Measurements from ENCODE around the gene FILIP1L. TPM values are rescaled to one million over a fixed set of nuclear protein-coding genes. Genes with fewer than 3 reads are reported as not detected.

Gene FILIP1L
- total RNA-seq, 1 donor from 2014 or later = 1.2 TPM

DNA sequence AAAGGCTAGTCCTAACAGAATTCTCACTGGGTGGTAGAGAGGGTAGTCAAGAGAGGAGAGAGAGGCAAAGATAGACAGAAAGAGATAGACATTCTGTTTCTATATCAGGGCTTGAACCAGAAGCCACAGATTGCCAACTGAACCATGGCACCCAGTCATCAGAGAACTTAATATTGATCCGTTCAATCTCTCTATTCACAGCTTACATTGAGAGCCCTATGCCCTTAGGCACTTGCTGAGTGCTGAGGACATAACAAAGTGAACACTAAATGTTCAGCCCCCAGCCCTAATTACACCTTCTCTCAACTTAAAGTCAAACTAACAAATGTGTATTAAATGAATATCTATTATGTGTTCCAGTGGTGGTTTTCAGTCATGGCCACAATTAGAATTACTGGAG is 124.1 kb downstream of the FILIP1L start:
- no peak for DNase-seq (ENCODE audit: low spot score in 2 of 2)

DNA sequence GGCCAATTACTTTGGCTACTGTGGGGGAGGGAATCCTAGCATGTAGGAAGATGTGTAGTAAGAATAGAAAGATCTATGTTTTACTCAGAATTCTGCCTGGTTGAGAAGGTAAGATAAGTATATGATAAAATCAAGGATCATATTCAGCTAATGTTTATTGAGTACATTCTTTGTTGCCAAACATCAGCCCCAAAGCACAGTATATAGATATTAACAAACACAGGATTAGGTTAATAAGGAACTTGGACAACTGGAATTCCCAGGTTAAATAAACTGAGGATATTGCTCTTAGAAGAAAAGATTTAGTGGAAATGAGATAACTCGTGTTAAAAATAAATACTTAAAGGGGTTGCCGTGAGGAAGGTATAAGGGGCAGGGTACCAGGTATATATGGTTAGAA is 129.6 kb downstream of the FILIP1L start:
- DNase-seq (ENCODE audit: low spot score in 2 of 2) (no peak), FAIRE-seq (no peak)

More for the DNA sequence above, 124.1 kb downstream of the FILIP1L start:
- FAIRE-seq = no peak

DNA sequence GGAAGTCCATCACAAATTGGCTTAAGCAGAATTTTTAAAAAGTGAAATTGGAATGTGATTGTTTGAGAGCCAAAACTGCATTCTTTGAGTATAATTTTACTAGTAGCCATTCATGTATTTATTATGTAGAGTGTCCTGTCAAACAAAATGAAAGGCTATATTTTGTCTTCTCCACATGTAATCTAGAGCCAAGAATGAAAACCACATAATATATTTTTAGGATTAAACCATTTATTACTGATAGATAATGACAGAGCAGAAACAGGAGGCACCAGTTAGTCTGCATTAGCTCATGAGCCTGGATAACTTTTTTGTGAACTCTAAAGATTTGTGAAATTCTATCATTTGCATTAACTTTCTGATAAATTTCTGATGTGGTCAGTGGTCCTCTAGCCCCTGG is 130.2 kb downstream of the FILIP1L start:
- FAIRE-seq = no peak
- no peak for DNase-seq (ENCODE audit: low spot score in 2 of 2)

GRCh38 chr3:99982650-99983049 is 131.7 kb downstream of the FILIP1L start:
- FAIRE-seq = no peak

DNA sequence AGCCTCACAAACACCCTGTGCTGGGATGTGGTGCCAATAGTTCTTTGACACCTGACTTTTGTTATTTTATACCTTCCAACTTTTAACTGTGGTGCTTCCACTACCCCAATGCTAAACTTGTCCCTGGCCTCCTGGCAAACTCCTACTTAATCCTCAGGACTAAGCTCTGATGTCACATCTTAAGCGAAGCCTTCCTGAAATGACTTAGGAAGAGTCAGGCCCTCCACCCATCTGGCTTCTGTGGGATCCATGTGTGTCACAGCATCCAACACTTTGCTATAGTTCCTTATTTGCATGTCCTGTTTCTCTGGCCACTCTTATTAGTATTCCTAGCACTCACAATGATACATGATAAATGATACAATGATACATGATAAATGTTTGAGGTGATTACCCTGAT is 133.2 kb downstream of the FILIP1L start:
- FAIRE-seq = no peak
- DNase-seq (ENCODE audit: low spot score in 2 of 2) = no peak

More at GRCh38 chr3:99982650-99983049, 131.7 kb downstream of the FILIP1L start:
- DNase-seq (ENCODE audit: low spot score in 2 of 2) = no peak

DNA sequence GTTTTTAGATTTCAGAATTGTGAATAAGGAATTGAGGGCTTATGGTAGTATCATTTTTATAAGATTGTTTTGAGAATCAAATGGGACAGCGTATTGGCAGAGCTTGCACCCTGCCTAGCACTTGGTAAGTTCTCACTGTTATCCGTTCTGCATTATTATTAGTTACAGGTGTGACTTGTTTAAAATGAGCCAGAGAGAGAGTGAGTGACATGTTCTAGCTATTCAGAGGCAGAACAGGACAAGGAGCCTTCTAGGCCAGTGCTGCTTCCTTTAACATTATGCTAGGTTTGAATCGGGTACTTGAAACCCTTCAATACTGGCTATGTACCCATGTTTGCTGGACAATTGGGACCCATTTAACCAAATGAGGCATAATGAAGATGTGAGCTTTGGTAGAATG is 133.7 kb downstream of the FILIP1L start:
- no peak for DNase-seq (ENCODE audit: low spot score in 2 of 2)
- no peak for FAIRE-seq

DNA sequence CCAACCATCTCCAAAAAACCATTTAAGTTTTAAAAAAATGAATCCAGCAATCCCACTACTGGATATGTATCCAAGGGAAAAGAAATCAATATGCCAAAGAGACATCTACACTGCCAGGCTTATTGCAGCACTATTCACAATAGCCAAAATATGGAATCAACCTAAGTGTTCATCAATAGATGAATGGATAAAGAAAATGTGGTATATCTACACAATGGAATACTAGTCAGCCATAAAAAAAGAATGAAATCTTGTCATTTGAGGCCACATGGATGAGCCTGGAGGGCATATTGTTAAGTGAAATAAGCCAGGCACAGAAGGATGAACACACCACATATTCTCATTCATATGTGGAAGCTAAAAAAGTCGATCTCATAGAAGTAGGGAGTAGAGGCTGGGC is 136.1 kb downstream of the FILIP1L start:
- FAIRE-seq (no peak), DNase-seq (ENCODE audit: low spot score in 2 of 2) (no peak)

- FAIRE-seq = no peak
- no peak for DNase-seq (ENCODE audit: low spot score in 2 of 2)
Measured at GRCh38 chr3:99976584-99976983, 137.7 kb downstream of the FILIP1L start.

- no peak for FAIRE-seq
Measured at GRCh38 chr3:99974989-99975388, 139.3 kb downstream of the FILIP1L start.

GRCh38 chr3:99972380-99973104 is 141.8 kb downstream of the FILIP1L start:
- no peak for DNase-seq (ENCODE audit: low spot score in 2 of 2)

More at GRCh38 chr3:99974989-99975388, 139.3 kb downstream of the FILIP1L start:
- no peak for DNase-seq (ENCODE audit: low spot score in 2 of 2)

DNA sequence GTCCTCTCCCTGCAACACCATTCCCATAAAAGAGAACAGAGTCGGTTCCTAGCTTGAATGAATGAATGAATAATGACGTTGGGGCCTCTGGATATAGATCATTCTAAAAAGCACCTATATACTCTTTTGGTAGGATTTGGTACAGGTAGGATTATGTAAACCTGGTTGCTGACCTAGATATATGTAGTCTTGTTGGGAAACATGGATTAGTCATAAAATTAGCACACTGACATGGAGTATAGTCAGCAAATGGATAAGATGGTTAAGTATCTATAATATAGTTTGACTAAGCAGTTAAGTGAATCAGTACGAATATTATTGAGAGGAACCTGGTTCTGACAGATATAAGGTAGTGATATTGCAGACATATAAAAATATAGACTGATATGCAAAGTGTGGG is 142.5 kb downstream of the FILIP1L start:
- FAIRE-seq (no peak), DNase-seq (ENCODE audit: low spot score in 2 of 2) (no peak)

More at GRCh38 chr3:99972380-99973104, 141.8 kb downstream of the FILIP1L start:
- FAIRE-seq = no peak

GRCh38 chr3:99970198-99970597 is 144.1 kb downstream of the FILIP1L start:
- FAIRE-seq = no peak

DNA sequence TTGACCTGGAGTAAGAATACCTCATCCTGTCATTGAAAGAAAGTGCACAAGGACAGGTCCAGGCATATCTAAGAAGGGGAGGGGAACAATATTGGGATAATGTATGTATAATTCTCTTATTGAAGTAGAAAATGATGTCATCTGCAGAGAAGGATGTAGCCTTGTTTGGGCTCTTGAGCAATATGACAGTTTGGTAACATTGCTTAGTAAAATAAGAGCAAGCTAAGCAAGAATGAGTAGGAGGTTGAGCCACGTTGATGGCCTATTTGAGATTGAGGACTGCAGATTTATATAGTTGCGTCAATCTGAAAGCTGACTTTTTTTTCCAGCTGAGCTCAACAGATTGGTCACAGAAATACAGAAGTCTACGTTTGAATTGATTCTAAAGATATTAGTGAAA is 145.2 kb downstream of the FILIP1L start:
- FAIRE-seq (no peak), DNase-seq (ENCODE audit: low spot score in 2 of 2) (no peak)

More at GRCh38 chr3:99970198-99970597, 144.1 kb downstream of the FILIP1L start:
- no peak for DNase-seq (ENCODE audit: low spot score in 2 of 2)

DNA sequence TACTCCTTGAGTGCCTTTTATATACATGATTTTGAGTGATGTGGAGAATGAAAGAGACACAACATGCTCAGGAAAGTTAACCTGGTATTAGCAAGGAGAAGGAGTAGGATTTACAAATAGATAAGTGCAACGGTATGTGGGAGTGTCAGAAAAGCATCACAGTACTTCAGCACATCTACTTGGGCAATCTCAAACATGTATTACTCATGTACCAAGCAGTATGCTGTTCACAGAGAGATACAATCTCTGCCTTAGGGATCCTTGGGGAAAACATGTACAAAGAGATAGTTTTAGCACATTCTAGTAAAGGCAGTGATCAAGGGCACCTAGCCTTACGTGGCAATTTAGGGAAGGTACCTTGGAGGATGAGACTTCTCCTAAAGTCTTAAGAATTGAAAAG is 146.5 kb downstream of the FILIP1L start:
- FAIRE-seq (no peak), DNase-seq (ENCODE audit: low spot score in 2 of 2) (no peak)

DNA sequence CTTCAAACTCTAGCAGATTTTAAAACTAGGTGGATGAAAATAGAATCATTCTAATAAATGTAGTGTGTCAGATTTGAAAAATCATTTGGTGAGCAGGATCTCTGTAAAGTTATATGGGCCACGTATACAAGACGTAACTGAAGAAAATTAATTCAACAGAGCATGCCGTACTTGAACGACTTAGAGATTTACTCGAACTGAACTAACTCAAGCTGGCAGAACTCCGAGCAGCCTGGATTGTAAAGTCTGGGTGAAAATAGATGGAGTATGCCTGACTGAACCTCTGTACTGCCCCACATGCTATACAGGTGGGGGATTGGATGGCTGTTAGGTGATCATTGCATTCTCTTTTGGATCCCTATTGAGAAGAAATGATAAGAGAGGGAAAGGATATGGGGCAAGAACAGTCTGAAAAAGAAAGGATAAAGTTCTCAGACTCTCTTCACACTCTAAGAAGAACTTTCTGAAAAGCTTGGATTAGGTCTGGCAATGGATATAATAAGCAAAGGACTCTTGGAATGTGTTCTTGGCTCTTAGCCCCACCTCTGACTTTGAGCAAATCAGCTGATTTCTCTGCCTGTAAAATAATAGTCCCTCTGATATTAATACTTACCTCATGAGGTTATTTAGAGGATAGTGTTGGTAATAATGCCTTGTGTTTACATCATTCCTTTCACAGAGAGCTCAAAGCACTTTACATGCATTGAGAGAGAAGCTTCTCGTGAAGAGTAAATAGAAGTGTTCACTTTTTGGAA is 147.5 kb downstream of the FILIP1L start:
- no peak for FAIRE-seq

DNA sequence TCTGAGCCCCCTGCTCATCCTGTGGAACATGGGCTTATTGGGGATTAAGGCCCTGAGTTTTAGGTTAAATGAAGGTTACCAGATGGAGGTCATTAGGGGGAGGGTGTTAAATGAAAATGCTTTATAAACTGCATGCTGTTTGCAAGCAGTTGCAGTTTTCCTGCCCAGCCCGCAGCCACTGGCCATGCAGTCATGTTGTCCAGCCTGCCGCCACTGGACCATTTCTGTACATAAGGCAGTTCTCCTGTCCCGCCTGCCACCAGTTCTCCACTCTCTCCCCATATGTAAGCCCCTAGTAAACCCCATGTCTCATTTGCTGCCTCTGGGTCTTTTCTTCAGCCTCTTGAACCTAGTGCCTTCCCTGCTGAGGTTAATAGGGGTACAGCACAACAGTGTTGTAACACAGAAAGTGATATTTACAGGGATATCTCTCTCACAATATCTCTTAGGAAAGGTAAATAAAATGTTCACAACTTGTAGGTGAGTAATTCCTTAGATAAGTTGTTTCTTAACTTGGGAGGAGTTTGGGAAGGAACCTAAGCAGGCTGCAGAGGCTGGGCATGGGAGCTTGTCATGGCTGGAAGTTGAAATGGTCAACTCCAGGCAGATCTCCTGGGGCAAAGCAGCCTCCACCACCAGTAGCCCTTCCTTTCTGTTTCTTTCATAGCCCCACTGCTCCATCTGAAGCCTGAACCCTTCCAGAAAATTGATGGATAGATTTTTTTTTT is 148.5 kb downstream of the FILIP1L start:
- FAIRE-seq = no peak
- no peak for DNase-seq (ENCODE audit: low spot score in 2 of 2)

More for the DNA sequence above, 147.5 kb downstream of the FILIP1L start:
- DNase-seq (ENCODE audit: low spot score in 2 of 2) = no peak

- no peak for FAIRE-seq
Measured at GRCh38 chr3:99965077-99965476, 149.2 kb downstream of the FILIP1L start.

GRCh38 chr3:99962703-99963102 is 151.6 kb downstream of the FILIP1L start:
- DNase-seq (ENCODE audit: low spot score in 2 of 2) (no peak), FAIRE-seq (no peak)

More at GRCh38 chr3:99965077-99965476, 149.2 kb downstream of the FILIP1L start:
- no peak for DNase-seq (ENCODE audit: low spot score in 2 of 2)

GRCh38 chr3:99961756-99962515 is 152.4 kb downstream of the FILIP1L start:
- DNase-seq (ENCODE audit: low spot score in 2 of 2) = no peak
- FAIRE-seq = no peak

DNA sequence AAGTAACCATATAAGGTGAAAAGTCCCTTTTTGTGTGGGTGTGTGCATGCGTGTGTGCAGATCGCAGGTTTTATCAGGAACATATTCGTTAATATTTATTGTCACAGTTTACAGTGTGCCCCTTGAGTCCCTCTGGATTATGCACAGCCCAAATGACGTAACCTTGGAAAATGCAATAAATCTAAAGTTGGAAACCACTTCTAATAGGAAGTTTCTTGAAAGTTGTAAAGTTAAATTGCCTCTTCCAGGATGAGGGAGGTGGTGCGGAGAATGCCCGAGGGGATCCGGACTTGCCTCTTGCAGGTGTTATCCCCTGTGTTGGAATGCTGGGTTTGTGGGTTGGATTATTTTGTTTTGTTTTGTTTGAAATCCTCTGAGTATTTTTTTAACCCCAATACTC is 153.4 kb downstream of the FILIP1L start:
- no peak for DNase-seq (ENCODE audit: low spot score in 2 of 2)
- FAIRE-seq = no peak

All from frontal cortex (tissue), 4 donors.